PC-3 (cell line): ENCODE data around the gene TLCD2. TPM values are rescaled to one million over a fixed set of nuclear protein-coding genes. Genes with fewer than 3 reads are reported as not detected.
"Not testable (repeated sequence)": the region's sequence is repeated elsewhere in the genome, so short reads cannot be mapped to it uniquely, and the experiment has no call there.

Experiments
- ATAC-seq: fragments of 200-7000 bp; cut with Tn5 transposase; 2 replicates; pipeline ENCODE4 v1.9.1; 2020; ENCODE audit warnings: mild to moderate bottlenecking, moderate library complexity
- BruUV-seq: library from RNA; stranded (reverse); fragments of 400-500 nt; replicated peaks from 2 replicates; lab custom pipeline; 2021; lab: Mats Ljungman, UMichigan
- CTCF ChIA-PET: fragments of 300-600 bp; sonication (Branson Sonifier 250); formaldehyde crosslinking; loops from one replicate; lab custom pipeline; 2022; ENCODE audit warnings: antibody characterized with exemption; lab: Charles Lee
- POLR2A ChIA-PET: fragments of 300-600 bp; sonication (Branson Sonifier 250); formaldehyde crosslinking; loops from one replicate; lab custom pipeline; 2022; ENCODE audit warnings: antibody characterized with exemption; ENCODE audit not compliant: unreplicated experiment; lab: Charles Lee
- DNase-seq: peaks from one replicate; pipeline ENCODE4 v3.0.0-alpha.2; 2015
- H2AFZ ChIP-seq: fragments of 300-600 bp; sonication (generic); 2 replicates; pipeline ENCODE4 v1.6.0; 2016; ENCODE audit warnings: antibody characterized with exemption, low read length
- H3F3A ChIP-seq: fragments of 300-600 bp; sonication (generic); one replicate; pipeline ENCODE4 v1.6.0; 2017; ENCODE audit warnings: antibody characterized with exemption, low read length, control low read depth, mild to moderate bottlenecking; ENCODE audit not compliant: unreplicated experiment
- H3K27ac ChIP-seq: fragments of 300-600 bp; sonication (generic); 2 replicates; pipeline ENCODE4 v1.5.1; 2016; ENCODE audit warnings: mild to moderate bottlenecking, low read length
- H3K27me3 ChIP-seq: fragments of 300-600 bp; sonication (generic); 2 replicates; pipeline ENCODE4 v1.6.1; 2016; ENCODE audit warnings: low read length, mixed read lengths
- H3K36me3 ChIP-seq: fragments of 300-600 bp; sonication (generic); 2 replicates; pipeline ENCODE4 v1.6.1; 2016; ENCODE audit warnings: low read depth, mixed run types, low read length, mixed read lengths
- H3K4me1 ChIP-seq: fragments of 300-600 bp; sonication (generic); 2 replicates; pipeline ENCODE4 v1.5.1; 2016; ENCODE audit warnings: low read length; ENCODE audit not compliant: insufficient read depth
- H3K4me2 ChIP-seq: fragments of 300-600 bp; sonication (generic); 2 replicates; pipeline ENCODE4 v1.6.0; 2016; ENCODE audit warnings: low read length
- H3K4me3 ChIP-seq: fragments of 300-600 bp; sonication (generic); 2 replicates; pipeline ENCODE4 v1.5.1; 2016; ENCODE audit warnings: mild to moderate bottlenecking, low read length, mixed read lengths
- H3K79me2 ChIP-seq: fragments of 300-600 bp; sonication (generic); 2 replicates; pipeline ENCODE4 v1.6.1; 2017; ENCODE audit warnings: low read length, mixed read lengths
- H3K9ac ChIP-seq: fragments of 300-600 bp; sonication (generic); 2 replicates; pipeline ENCODE4 v1.6.0; 2016; ENCODE audit warnings: mild to moderate bottlenecking, low read length
- H3K9me2 ChIP-seq: fragments of 300-600 bp; sonication (generic); replicated peaks from 2 replicates; pipeline ENCODE4 v1.6.1; 2016; ENCODE audit warnings: mixed run types, low read length, mixed read lengths
- H3K9me3 ChIP-seq: fragments of 300-600 bp; sonication (generic); 2 replicates; pipeline ENCODE4 v1.6.1; 2016; ENCODE audit warnings: low read length, mixed read lengths
- H4K20me1 ChIP-seq: fragments of 300-600 bp; sonication (generic); 2 replicates; pipeline ENCODE4 v1.6.1; 2016; ENCODE audit warnings: low read length, mixed read lengths
- CTCF ChIP-seq: fragments of 300-600 bp; sonication (generic); conservative IDR thresholded peaks from 2 replicates; pipeline ENCODE4 v1.5.1; 2017; ENCODE audit warnings: antibody characterized with exemption, low read depth, mild to moderate bottlenecking, low read length
- EZH2 ChIP-seq: fragments of 300-600 bp; sonication (generic); IDR thresholded peaks from one replicate; pipeline ENCODE4 v1.6.1; 2017; ENCODE audit warnings: antibody characterized with exemption, mild to moderate bottlenecking, low read length; ENCODE audit not compliant: unreplicated experiment
- EZH2phosphoT487 ChIP-seq: fragments of 300-600 bp; sonication (generic); IDR thresholded peaks from 2 replicates; pipeline ENCODE4 v1.6.1; 2018; ENCODE audit warnings: mild to moderate bottlenecking, antibody characterized with exemption, low read length, borderline replicate concordance
- intact Hi-C: fragments of 100-400 bp; cut with micrococcal nuclease; formaldehyde crosslinking; loops from 2 replicates; pipeline ENCODE4 v1.9.0; 2023
- total RNA-seq: library from RNA; depleted of rRNA; stranded (reverse); fragments of >200 nt; gene quantifications from 2 replicates; pipeline ENCODE4 v1.2.3, GENCODE V29; 2014

Gene TLCD2
- total RNA-seq, 1 experiment from 2014 or later, result 0.77 TPM

- H3K4me1 ChIP-seq, result no peaks in the 10 kb centered on the region
- TF ChIP-seq EZH2, result no peak
- no peak for TF ChIP-seq CTCF
- no peak for TF ChIP-seq EZH2phosphoT487
- H3K4me3 ChIP-seq, result no peak overlapping the region
- ChIA-PET CTCF (no interaction called here), POLR2A (no interaction called here)
- H3K27ac ChIP-seq, result no peak overlapping the region
- H3K9me3 ChIP-seq, result no peaks in the 10 kb centered on the region
- no peaks in the 10 kb centered on the region for H3F3A ChIP-seq
- intact Hi-C loops, result no loop called here
- no peaks in the 10 kb centered on the region for H3K79me2 ChIP-seq
- no peaks in the 10 kb centered on the region for H3K27me3 ChIP-seq
- H3K9me2 ChIP-seq, result no peaks in the 10 kb centered on the region
- peaks cover 53% of the 10 kb centered on the region for H3K36me3 ChIP-seq
- H3K4me2 ChIP-seq, result no peak overlapping the region
- no peak overlapping the region for H2AFZ ChIP-seq
- no peak for DNase-seq
- no TSS peak for BruUV-seq
- ATAC-seq, result no peak
- no peak overlapping the region for H3K9ac ChIP-seq
- H4K20me1 ChIP-seq, result no peaks in the 10 kb centered on the region
Measured at GRCh38 chr17:1673041-1673785, 37.0 kb downstream of the TLCD2 start.

- POLR2A ChIA-PET, H3K4me2 ChIP-seq, intact Hi-C loops: not testable (repeated sequence)
Measured at GRCh38 chr17:1663934-1664333, 46.2 kb downstream of the TLCD2 start.

GRCh38 chr17:1661045-1661444 is 49.1 kb downstream of the TLCD2 start:
- TF ChIP-seq EZH2, result no peak
- TF ChIP-seq EZH2phosphoT487, result no peak
- no peak for TF ChIP-seq CTCF
- Histone ChIP-seq H3K79me2 (no peaks in the 10 kb centered on the region), H3K4me1 (no peaks in the 10 kb centered on the region), H3K9me2 (no peaks in the 10 kb centered on the region), H2AFZ (no peak overlapping the region), H3K4me2 (no peak overlapping the region), H3F3A (no peaks in the 10 kb centered on the region), H3K36me3 (peaks cover 65% of the 10 kb centered on the region), H3K27ac (no peak overlapping the region), H3K9me3 (no peaks in the 10 kb centered on the region), H3K27me3 (no peaks in the 10 kb centered on the region), H3K9ac (no peak overlapping the region), H3K4me3 (no peak overlapping the region), H4K20me1 (no peaks in the 10 kb centered on the region)
- ChIA-PET CTCF (no interaction called here), POLR2A (no interaction called here)
- intact Hi-C loops, result no loop called here
- TSS peak; percentile 70 for BruUV-seq
- ATAC-seq (no peak), DNase-seq (no peak)

More at GRCh38 chr17:1663934-1664333, 46.2 kb downstream of the TLCD2 start:
- BruUV-seq, H3K79me2 ChIP-seq, CTCF ChIA-PET, H3K4me3 ChIP-seq, H3K9ac ChIP-seq, H2AFZ ChIP-seq, H3F3A ChIP-seq, H3K9me2 ChIP-seq, H3K27me3 ChIP-seq, H3K9me3 ChIP-seq, H3K27ac ChIP-seq, H3K4me1 ChIP-seq, ATAC-seq, DNase-seq, H4K20me1 ChIP-seq: not testable (repeated sequence)
- peaks cover 57% of the 10 kb centered on the region for H3K36me3 ChIP-seq
